ENCODE data around the gene ANAPC5.
"Not testable (repeated sequence)": the region's sequence is repeated elsewhere in the genome, so short reads cannot be mapped to it uniquely, and the experiment has no call there.

The ANAPC5 gene

GRCh38 chr12:121390856-121391255 lies 38.6 kb upstream of the ANAPC5 start:
- TF ChIP-seq EZH2phosphoT487 (IDR thresholded peaks at IDR 0.05; ENCODE audit: low read depth) = no peak
- Histone ChIP-seq H3K27ac (ENCODE audit: low read length) (no peak overlapping the region), H3K79me2 (ENCODE audit: low read length) (no peaks in the 10 kb centered on the region), H2AFZ (ENCODE audit: low read depth, low read length) (no peak overlapping the region), H3K27me3 (ENCODE audit: low read depth, low read length) (no peaks in the 10 kb centered on the region), H3K4me1 (ENCODE audit: low read length) (peaks cover 10% of the 10 kb centered on the region), H3K36me3 (replicated peaks; ENCODE audit: low read depth, low read length) (no peaks in the 10 kb centered on the region), H4K20me1 (ENCODE audit: insufficient read depth, low read length) (no peaks in the 10 kb centered on the region), H3K9ac (ENCODE audit: low read length) (no peak overlapping the region), H3K9me3 (ENCODE audit: insufficient read depth, low read length) (no peaks in the 10 kb centered on the region), H3K4me2 (ENCODE audit: low read length) (no peak overlapping the region), H3K4me3 (ENCODE audit: low read length) (no peak overlapping the region)

- no peak overlapping the region for H3K9ac ChIP-seq (ENCODE audit: low read length)
- H4K20me1 ChIP-seq (ENCODE audit: insufficient read depth, low read length) = no peaks in the 10 kb centered on the region
- no peaks in the 10 kb centered on the region for H3K9me3 ChIP-seq (ENCODE audit: insufficient read depth, low read length)
- no peak overlapping the region for H3K4me3 ChIP-seq (ENCODE audit: low read length)
- no peaks in the 10 kb centered on the region for H3K79me2 ChIP-seq (ENCODE audit: low read length)
- no peak overlapping the region for H3K27ac ChIP-seq (ENCODE audit: low read length)
- no peaks in the 10 kb centered on the region for H3K36me3 ChIP-seq (replicated peaks; ENCODE audit: low read depth, low read length)
- TF ChIP-seq EZH2phosphoT487 (IDR thresholded peaks at IDR 0.05; ENCODE audit: low read depth) (no peak), CTCF (IDR thresholded peaks at IDR 0.05; ENCODE audit: low read depth, low read length) (no peak)
- peaks cover 10% of the 10 kb centered on the region for H3K4me1 ChIP-seq (ENCODE audit: low read length)
- no peaks in the 10 kb centered on the region for H3K27me3 ChIP-seq (ENCODE audit: low read depth, low read length)
- no peak overlapping the region for H2AFZ ChIP-seq (ENCODE audit: low read depth, low read length)
- no peak overlapping the region for H3K4me2 ChIP-seq (ENCODE audit: low read length)
Measured at GRCh38 chr12:121388421-121388981, 36.3 kb upstream of the ANAPC5 start.

- not testable (repeated sequence) for H3K9me3 ChIP-seq (ENCODE audit: insufficient read depth, low read length); H3K4me2 ChIP-seq (ENCODE audit: low read length); H3K9ac ChIP-seq (ENCODE audit: low read length); H3K36me3 ChIP-seq (replicated peaks; ENCODE audit: low read depth, low read length); H2AFZ ChIP-seq (ENCODE audit: low read depth, low read length); H3K79me2 ChIP-seq (ENCODE audit: low read length); H4K20me1 ChIP-seq (ENCODE audit: insufficient read depth, low read length); H3K27ac ChIP-seq (ENCODE audit: low read length); H3K4me3 ChIP-seq (ENCODE audit: low read length); H3K27me3 ChIP-seq (ENCODE audit: low read depth, low read length); H3K4me1 ChIP-seq (ENCODE audit: low read length)
Measured at GRCh38 chr12:121384891-121385290, 32.7 kb upstream of the ANAPC5 start.

GRCh38 chr12:121383601-121384021 lies 31.4 kb upstream of the ANAPC5 start:
- Histone ChIP-seq H3K4me2 (ENCODE audit: low read length) (no peak overlapping the region), H3K79me2 (ENCODE audit: low read length) (no peaks in the 10 kb centered on the region), H3K4me3 (ENCODE audit: low read length) (no peak overlapping the region)

More at GRCh38 chr12:121383601-121384021, 31.4 kb upstream of the ANAPC5 start:
- Histone ChIP-seq H2AFZ (ENCODE audit: low read depth, low read length) (no peak overlapping the region), H3K27me3 (ENCODE audit: low read depth, low read length) (peaks cover 4% of the 10 kb centered on the region; the same call in 1 of the 2 replicates), H3K27ac (ENCODE audit: low read length) (no peak overlapping the region), H3K4me1 (ENCODE audit: low read length) (no peaks in the 10 kb centered on the region), H3K36me3 (replicated peaks; ENCODE audit: low read depth, low read length) (no peaks in the 10 kb centered on the region), H4K20me1 (ENCODE audit: insufficient read depth, low read length) (no peaks in the 10 kb centered on the region), H3K9me3 (ENCODE audit: insufficient read depth, low read length) (no peaks in the 10 kb centered on the region), H3K9ac (ENCODE audit: low read length) (no peak overlapping the region)
- TF ChIP-seq CTCF (IDR thresholded peaks at IDR 0.05; ENCODE audit: low read depth, low read length) = peak; percentile 17; the same call in 1 of the 2 replicates
- TF ChIP-seq EZH2phosphoT487 (IDR thresholded peaks at IDR 0.05; ENCODE audit: low read depth) = no peak
